ENCODE results near the gene PUM2. TPM values are rescaled to one million over a fixed set of nuclear protein-coding genes. Genes with fewer than 3 reads are reported as not detected.
A peak's percentile ranks its signal among the peaks of the same experiment; 100 is the strongest.

Gene PUM2
- total RNA-seq, 1 donor from 2014 or later = 70.0 TPM

- H3K9me3 Mint-ChIP-seq (ENCODE audit: low read depth) = no peaks in the 10 kb centered on the region
- peak; percentile 14 for DNase-seq (ENCODE audit: low spot score)
- H3K4me3 Mint-ChIP-seq (ENCODE audit: unreplicated experiment) = no peak overlapping the region
- H3K36me3 Mint-ChIP-seq (ENCODE audit: low read depth) = no peaks in the 10 kb centered on the region
- H3K27ac Mint-ChIP-seq (ENCODE audit: unreplicated experiment) = peak overlapping the region; percentile 55
- TF ChIP-seq, protein P1, sequence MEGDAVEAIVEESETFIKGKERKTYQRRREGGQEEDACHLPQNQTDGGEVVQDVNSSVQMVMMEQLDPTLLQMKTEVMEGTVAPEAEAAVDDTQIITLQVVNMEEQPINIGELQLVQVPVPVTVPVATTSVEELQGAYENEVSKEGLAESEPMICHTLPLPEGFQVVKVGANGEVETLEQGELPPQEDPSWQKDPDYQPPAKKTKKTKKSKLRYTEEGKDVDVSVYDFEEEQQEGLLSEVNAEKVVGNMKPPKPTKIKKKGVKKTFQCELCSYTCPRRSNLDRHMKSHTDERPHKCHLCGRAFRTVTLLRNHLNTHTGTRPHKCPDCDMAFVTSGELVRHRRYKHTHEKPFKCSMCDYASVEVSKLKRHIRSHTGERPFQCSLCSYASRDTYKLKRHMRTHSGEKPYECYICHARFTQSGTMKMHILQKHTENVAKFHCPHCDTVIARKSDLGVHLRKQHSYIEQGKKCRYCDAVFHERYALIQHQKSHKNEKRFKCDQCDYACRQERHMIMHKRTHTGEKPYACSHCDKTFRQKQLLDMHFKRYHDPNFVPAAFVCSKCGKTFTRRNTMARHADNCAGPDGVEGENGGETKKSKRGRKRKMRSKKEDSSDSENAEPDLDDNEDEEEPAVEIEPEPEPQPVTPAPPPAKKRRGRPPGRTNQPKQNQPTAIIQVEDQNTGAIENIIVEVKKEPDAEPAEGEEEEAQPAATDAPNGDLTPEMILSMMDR (IDR thresholded peaks at IDR 0.05) = no peak
- H3K27me3 Mint-ChIP-seq (ENCODE audit: low read depth) = no peaks in the 10 kb centered on the region
- H3K4me1 Mint-ChIP-seq (ENCODE audit: low read depth) = peaks cover 27% of the 10 kb centered on the region
Measured at GRCh38 chr2:20222014-20222768, 128.5 kb downstream of the PUM2 start.

DNA sequence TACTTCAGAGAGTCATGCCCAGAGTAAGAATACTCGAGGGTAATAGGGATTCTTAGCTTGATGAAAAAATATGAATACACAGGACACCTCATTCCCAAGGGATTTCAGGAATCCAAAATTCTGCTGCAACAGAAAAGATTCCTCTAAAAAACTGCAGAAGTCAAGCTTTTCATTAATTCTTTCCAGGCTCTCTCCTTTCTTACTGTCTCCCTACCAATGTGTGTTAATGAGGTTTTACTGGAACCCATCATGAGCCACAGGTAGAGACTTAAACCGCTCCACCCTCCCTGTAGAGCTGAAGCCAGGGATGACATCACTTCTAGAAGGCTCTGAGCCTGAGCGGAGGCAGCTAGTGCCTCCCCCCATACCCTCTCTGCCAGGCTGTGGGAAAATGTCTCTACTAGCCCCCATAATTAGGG is 129.1 kb downstream of the PUM2 start:
- no peak for DNase-seq (ENCODE audit: low spot score)
- H3K27ac Mint-ChIP-seq (ENCODE audit: unreplicated experiment) = peak overlapping the region; percentile 55
- H3K36me3 Mint-ChIP-seq (ENCODE audit: low read depth) = no peaks in the 10 kb centered on the region
- H3K27me3 Mint-ChIP-seq (ENCODE audit: low read depth) = no peaks in the 10 kb centered on the region
- peaks cover 27% of the 10 kb centered on the region for H3K4me1 Mint-ChIP-seq (ENCODE audit: low read depth)
- H3K4me3 Mint-ChIP-seq (ENCODE audit: unreplicated experiment) = no peak overlapping the region
- no peaks in the 10 kb centered on the region for H3K9me3 Mint-ChIP-seq (ENCODE audit: low read depth)
- TF ChIP-seq, protein P1 (IDR thresholded peaks at IDR 0.05) = no peak

DNA sequence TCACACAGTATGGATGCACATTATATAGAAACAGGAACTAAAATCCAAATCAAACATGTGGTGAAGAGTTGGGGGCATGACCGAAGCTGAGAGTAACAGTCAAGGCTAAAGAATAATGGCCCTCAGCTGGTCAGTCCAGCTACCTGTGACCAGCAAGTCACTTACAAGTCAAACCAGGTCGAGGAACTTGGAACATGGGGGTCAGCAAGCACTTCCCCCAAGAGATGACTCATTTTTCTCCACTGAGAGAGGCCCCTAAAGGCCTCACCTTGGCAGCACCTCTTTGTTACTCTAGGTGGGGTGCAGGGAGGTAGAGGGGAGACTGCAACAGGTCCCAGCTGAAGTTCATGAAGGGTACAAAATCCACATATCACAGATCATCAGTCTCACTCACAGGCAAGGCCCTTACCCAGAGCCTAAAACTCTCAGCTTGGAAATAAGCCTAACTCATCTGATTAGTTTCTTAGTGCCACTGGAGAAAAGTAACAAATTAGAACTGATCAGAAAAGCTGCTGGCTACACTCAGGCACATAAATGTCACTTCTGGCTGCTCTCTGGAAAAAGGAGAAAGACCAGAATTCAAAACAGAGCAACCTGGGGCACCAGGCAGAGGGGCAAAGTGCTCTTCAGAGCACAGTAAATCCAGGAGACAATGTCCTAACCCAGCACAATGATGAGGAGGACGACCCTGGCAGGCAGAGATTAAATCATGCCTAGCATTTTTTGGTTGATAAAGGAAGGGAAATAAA is 129.7 kb downstream of the PUM2 start:
- peak; percentile 6 for DNase-seq (ENCODE audit: low spot score)
- Mint-ChIP-seq H3K4me3 (ENCODE audit: unreplicated experiment) (no peak overlapping the region), H3K9me3 (ENCODE audit: low read depth) (no peaks in the 10 kb centered on the region), H3K27me3 (ENCODE audit: low read depth) (no peaks in the 10 kb centered on the region), H3K27ac (ENCODE audit: unreplicated experiment) (peak overlapping the region; percentile 41), H3K4me1 (ENCODE audit: low read depth) (peaks cover 27% of the 10 kb centered on the region), H3K36me3 (ENCODE audit: low read depth) (no peaks in the 10 kb centered on the region)
- TF ChIP-seq, protein P1 (IDR thresholded peaks at IDR 0.05) = no peak

DNA sequence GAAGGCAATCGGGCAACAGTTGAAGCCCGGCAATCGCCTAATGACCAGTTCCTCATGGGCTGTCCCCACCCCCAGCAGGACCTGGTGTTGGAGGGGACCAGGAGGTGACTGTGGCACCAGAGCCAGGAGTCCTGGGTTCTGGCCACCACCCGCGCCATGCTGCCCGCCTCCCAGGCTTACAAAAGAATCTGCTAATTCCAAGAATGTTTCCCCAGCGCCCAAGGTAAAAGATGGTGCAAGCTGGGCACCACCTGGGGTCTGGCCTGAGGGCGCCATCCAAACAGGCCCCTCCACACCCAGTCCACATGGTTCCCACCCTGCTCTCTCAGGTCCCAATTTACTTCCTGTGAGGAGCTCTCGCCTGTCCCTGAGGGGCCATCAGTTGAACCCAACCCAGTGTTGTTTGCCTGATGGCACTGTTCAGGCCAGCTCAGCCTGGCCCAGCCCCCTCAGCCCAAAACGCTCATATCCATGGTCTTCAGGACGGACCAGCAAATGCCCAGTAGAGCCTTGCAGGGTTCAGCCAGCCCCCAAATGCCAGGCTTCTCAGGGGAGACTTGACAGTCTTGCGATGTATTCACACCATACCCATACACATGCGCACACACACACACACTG is 130.8 kb downstream of the PUM2 start:
- Mint-ChIP-seq H3K27ac (ENCODE audit: unreplicated experiment) (no peak overlapping the region), H3K4me3 (ENCODE audit: unreplicated experiment) (no peak overlapping the region), H3K4me1 (ENCODE audit: low read depth) (peaks cover 22% of the 10 kb centered on the region), H3K9me3 (ENCODE audit: low read depth) (no peaks in the 10 kb centered on the region), H3K27me3 (ENCODE audit: low read depth) (no peaks in the 10 kb centered on the region), H3K36me3 (ENCODE audit: low read depth) (no peaks in the 10 kb centered on the region)
- TF ChIP-seq, protein P1 (IDR thresholded peaks at IDR 0.05) = no peak
- peak; percentile 71 for DNase-seq (ENCODE audit: low spot score)
